HepG2 (cell line): ENCODE results near the gene KLHL11. TPM values are rescaled to one million over a fixed set of nuclear protein-coding genes. Genes with fewer than 3 reads are reported as not detected.

Experiments
- ATF7-NPFF ChIP-seq: sonication (generic); formaldehyde crosslinking; IDR thresholded peaks from 2 replicates; pipeline ENCODE4 v1.8.1; 2023; ENCODE audit warnings: mild to moderate bottlenecking, low read depth, missing genetic modification reagents, moderate library complexity
- ELF1 ChIP-seq: sonication (generic); formaldehyde crosslinking; IDR thresholded peaks from 2 replicates; pipeline ENCODE4 v1.4.0; 2020; ENCODE audit warnings: missing genetic modification reagents
- MTF2 ChIP-seq: sonication (generic); formaldehyde crosslinking; IDR thresholded peaks from 2 replicates; pipeline ENCODE4 v1.5.0; 2020; ENCODE audit warnings: missing genetic modification reagents, borderline replicate concordance
- NFRKB ChIP-seq: fragments of 450-650 bp; IDR thresholded peaks from 2 replicates; pipeline ENCODE4 v1.6.1; 2017
- PAWR ChIP-seq: sonication (generic); formaldehyde crosslinking; IDR thresholded peaks from 2 replicates; pipeline ENCODE4 v1.4.0; 2020; ENCODE audit warnings: missing genetic modification reagents, mild to moderate bottlenecking, borderline replicate concordance
- ZBTB8A ChIP-seq: sonication (generic); formaldehyde crosslinking; IDR thresholded peaks from 2 replicates; pipeline ENCODE4 v1.4.0; 2020; ENCODE audit warnings: mild to moderate bottlenecking, low read depth, missing genetic modification reagents, borderline replicate concordance
- ZKSCAN8 ChIP-seq: IDR thresholded peaks from 2 replicates; pipeline ENCODE4 v1.6.1; 2016; ENCODE audit warnings: borderline replicate concordance, missing genetic modification reagents, missing compliant biosample characterization
- ZNF235 ChIP-seq: sonication (generic); formaldehyde crosslinking; IDR thresholded peaks from 2 replicates; pipeline ENCODE4 v1.8.1; 2023; ENCODE audit warnings: mild to moderate bottlenecking, missing genetic modification reagents, borderline replicate concordance
- ZNF317 ChIP-seq: sonication (generic); formaldehyde crosslinking; IDR thresholded peaks from 2 replicates; pipeline ENCODE4 v1.5.0; 2020; ENCODE audit warnings: mild to moderate bottlenecking, missing genetic modification reagents
- ZNF747 ChIP-seq: sonication (generic); formaldehyde crosslinking; IDR thresholded peaks from 2 replicates; pipeline ENCODE4 v1.8.1; 2023; ENCODE audit warnings: missing genetic modification reagents, mild to moderate bottlenecking, borderline replicate concordance
- ZSCAN29 ChIP-seq: sonication (generic); formaldehyde crosslinking; conservative IDR thresholded peaks from 2 replicates; pipeline ENCODE4 v1.4.0; 2020; ENCODE audit warnings: mild to moderate bottlenecking, missing genetic modification reagents
- polyA plus RNA-seq, 8 experiments: library from polyadenylated mRNA; depleted of rRNA in 3 of 8; stranded (reverse) in 7 of 8; unstranded in 1 of 8; fragments of >200 nt; fragmentation: Illumina TruSeq in 4 of 8; extraction: Trizol in 4 of 8; gene quantifications; 2 replicates each; pipeline versions ENCODE4 v1.2.1 to v1.2.3, GENCODE V29; 2011 to 2016; ENCODE audit warnings: low read depth in 4 of 8, missing spikeins in 1 of 8, mixed read lengths in 1 of 8; ENCODE audit not compliant: insufficient read depth in 1 of 8
- total RNA-seq, 5 experiments: library from RNA; depleted of rRNA; stranded (reverse); fragments of >200 nt; fragmentation: Illumina TruSeq; extraction: Trizol; gene quantifications; 2 replicates each; pipeline ENCODE4 v1.2.3, GENCODE V29; 2016; ENCODE audit warnings: low read depth in 1 of 5
- TF ChIP-seq, protein P1 (sequence below), 2 experiments: fragments of 450-650 bp in 1 of 2; sonication (generic) in 1 of 2; formaldehyde crosslinking in 1 of 2; IDR thresholded peaks; 2 replicates each; pipeline versions ENCODE4 v1.6.1 to v1.8.0; 2016 to 2022; ENCODE audit warnings: antibody characterized with exemption in 1 of 2, mild to moderate bottlenecking in 1 of 2, missing genetic modification reagents in 1 of 2
- TF ChIP-seq, protein P2 (sequence below): sonication (generic); formaldehyde crosslinking; IDR thresholded peaks from 2 replicates; pipeline ENCODE4 v1.9.0; 2021; ENCODE audit warnings: missing genetic modification reagents, mild to moderate bottlenecking, borderline replicate concordance
- TF ChIP-seq, protein P3 (sequence below): sonication (generic); formaldehyde crosslinking; IDR thresholded peaks from 2 replicates; pipeline ENCODE4 v1.8.0; 2022; ENCODE audit warnings: mild to moderate bottlenecking, missing genetic modification reagents

Gene KLHL11
- total and polyA plus RNA-seq, 2 of the 13 experiments (the other 11 are each of a cell fraction or from before 2014, with no cell fraction given), result 7.7 to 27.5 TPM

DNA sequence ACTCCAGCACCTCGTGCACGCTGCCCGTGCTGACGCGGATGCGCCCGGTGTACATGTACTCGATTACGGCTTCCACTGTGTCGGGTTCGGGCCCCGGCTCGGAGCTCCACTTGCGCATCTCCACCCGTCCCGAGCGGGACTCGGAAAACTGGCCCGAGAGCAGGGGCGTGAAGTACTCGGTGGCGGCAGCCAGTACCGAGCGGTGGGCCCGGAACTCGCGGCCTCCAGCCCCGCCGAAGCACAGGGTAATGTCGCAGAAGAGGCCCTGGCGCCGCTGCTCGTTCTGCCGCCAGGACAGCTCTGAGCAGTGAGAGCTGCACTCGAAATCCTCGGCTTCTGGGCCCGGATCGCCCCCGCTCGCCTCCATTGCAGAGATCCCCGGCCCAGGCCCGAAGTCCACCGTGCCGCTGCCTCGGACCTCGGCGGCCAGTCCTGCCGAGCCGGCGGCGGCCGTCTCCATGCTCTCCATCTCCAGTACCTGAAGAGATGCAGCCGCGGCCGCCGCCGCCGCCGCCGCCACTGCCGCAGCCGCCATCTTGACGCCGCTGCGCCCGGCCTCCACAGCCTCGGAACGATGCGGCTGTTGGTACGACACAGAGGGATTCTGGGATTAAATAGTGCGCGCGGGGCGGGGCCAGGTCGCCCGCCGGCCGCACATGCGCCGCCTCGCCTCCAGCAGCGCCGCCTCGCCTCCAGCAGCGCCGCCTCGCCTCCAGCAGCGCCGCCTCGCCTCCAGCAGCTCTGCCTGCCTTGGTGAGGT, at the start of gene KLHL11 (continued):
- TF ChIP-seq, protein P1, sequence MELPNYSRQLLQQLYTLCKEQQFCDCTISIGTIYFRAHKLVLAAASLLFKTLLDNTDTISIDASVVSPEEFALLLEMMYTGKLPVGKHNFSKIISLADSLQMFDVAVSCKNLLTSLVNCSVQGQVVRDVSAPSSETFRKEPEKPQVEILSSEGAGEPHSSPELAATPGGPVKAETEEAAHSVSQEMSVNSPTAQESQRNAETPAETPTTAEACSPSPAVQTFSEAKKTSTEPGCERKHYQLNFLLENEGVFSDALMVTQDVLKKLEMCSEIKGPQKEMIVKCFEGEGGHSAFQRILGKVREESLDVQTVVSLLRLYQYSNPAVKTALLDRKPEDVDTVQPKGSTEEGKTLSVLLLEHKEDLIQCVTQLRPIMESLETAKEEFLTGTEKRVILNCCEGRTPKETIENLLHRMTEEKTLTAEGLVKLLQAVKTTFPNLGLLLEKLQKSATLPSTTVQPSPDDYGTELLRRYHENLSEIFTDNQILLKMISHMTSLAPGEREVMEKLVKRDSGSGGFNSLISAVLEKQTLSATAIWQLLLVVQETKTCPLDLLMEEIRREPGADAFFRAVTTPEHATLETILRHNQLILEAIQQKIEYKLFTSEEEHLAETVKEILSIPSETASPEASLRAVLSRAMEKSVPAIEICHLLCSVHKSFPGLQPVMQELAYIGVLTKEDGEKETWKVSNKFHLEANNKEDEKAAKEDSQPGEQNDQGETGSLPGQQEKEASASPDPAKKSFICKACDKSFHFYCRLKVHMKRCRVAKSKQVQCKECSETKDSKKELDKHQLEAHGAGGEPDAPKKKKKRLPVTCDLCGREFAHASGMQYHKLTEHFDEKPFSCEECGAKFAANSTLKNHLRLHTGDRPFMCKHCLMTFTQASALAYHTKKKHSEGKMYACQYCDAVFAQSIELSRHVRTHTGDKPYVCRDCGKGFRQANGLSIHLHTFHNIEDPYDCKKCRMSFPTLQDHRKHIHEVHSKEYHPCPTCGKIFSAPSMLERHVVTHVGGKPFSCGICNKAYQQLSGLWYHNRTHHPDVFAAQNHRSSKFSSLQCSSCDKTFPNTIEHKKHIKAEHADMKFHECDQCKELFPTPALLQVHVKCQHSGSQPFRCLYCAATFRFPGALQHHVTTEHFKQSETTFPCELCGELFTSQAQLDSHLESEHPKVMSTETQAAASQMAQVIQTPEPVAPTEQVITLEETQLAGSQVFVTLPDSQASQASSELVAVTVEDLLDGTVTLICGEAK (IDR thresholded peaks at IDR 0.05), result no peak
- TF ChIP-seq, protein P1 (CRISPR knock-in tag; IDR thresholded peaks at IDR 0.05), result peak; percentile 76
- TF ChIP-seq ATF7-NPFF (CRISPR knock-in tag) (peak; percentile 13; the same call in 1 of the 2 replicates), ZBTB8A (CRISPR knock-in tag) (peak; percentile 76; the same call in 1 of the 2 replicates), ZNF235 (CRISPR knock-in tag) (peak; percentile 81; the same call in 1 of the 2 replicates), NFRKB (no peak), ELF1 (CRISPR knock-in tag) (no peak), MTF2 (CRISPR knock-in tag) (no peak; the same call in 1 of the 2 replicates), PAWR (CRISPR knock-in tag) (0 out of 2 replicates have a peak, but pooled peaks have one; percentile 25), ZNF747 (CRISPR knock-in tag) (peak; percentile 84), ZNF317 (CRISPR knock-in tag) (0 out of 2 replicates have a peak, but pooled peaks have one; percentile 7), ZSCAN29 (CRISPR knock-in tag) (peak; percentile 65; the same call in 1 of the 2 replicates), ZKSCAN8 (CRISPR knock-in tag) (0 out of 2 replicates have a peak, but pooled peaks have one; percentile 37)
- TF ChIP-seq, protein P2, sequence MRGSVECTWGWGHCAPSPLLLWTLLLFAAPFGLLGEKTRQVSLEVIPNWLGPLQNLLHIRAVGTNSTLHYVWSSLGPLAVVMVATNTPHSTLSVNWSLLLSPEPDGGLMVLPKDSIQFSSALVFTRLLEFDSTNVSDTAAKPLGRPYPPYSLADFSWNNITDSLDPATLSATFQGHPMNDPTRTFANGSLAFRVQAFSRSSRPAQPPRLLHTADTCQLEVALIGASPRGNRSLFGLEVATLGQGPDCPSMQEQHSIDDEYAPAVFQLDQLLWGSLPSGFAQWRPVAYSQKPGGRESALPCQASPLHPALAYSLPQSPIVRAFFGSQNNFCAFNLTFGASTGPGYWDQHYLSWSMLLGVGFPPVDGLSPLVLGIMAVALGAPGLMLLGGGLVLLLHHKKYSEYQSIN (CRISPR knock-in tag), result no peak
- TF ChIP-seq, protein P3, sequence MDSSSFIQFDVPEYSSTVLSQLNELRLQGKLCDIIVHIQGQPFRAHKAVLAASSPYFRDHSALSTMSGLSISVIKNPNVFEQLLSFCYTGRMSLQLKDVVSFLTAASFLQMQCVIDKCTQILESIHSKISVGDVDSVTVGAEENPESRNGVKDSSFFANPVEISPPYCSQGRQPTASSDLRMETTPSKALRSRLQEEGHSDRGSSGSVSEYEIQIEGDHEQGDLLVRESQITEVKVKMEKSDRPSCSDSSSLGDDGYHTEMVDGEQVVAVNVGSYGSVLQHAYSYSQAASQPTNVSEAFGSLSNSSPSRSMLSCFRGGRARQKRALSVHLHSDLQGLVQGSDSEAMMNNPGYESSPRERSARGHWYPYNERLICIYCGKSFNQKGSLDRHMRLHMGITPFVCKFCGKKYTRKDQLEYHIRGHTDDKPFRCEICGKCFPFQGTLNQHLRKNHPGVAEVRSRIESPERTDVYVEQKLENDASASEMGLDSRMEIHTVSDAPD, result 0 out of 2 replicates have a peak, but pooled peaks have one; percentile 61
